Endothelial cell (in vitro differentiated cells): ENCODE results near the gene LRTM2. TPM values are rescaled to one million over a fixed set of nuclear protein-coding genes. Genes with fewer than 3 reads are reported as not detected.

Experiments used
- DNase-seq: peaks from one replicate; pipeline ENCODE4 v3.0.0; 2021; ENCODE audit warnings: low spot score
- H3K27ac Mint-ChIP-seq: one replicate; pipeline ENCODE4 v1.8.0; 2021; ENCODE audit warnings: mixed read lengths, inconsistent platforms; ENCODE audit not compliant: unreplicated experiment
- H3K27me3 Mint-ChIP-seq: one replicate; pipeline ENCODE4 v1.8.0; 2021; ENCODE audit warnings: mild to moderate bottlenecking, moderate library complexity, mixed read lengths, inconsistent platforms; ENCODE audit not compliant: unreplicated experiment
- H3K36me3 Mint-ChIP-seq: one replicate; pipeline ENCODE4 v1.8.0; 2021; ENCODE audit warnings: mild to moderate bottlenecking, low read depth, mixed read lengths, inconsistent platforms; ENCODE audit not compliant: unreplicated experiment
- H3K4me1 Mint-ChIP-seq: one replicate; pipeline ENCODE4 v1.8.0; 2021; ENCODE audit warnings: mild to moderate bottlenecking, mixed read lengths, inconsistent platforms; ENCODE audit not compliant: unreplicated experiment
- H3K4me3 Mint-ChIP-seq: one replicate; pipeline ENCODE4 v1.8.0; 2021; ENCODE audit warnings: mild to moderate bottlenecking, mixed read lengths, inconsistent platforms; ENCODE audit not compliant: unreplicated experiment
- H3K9me3 Mint-ChIP-seq: one replicate; pipeline ENCODE4 v1.8.0; 2021; ENCODE audit warnings: mixed read lengths, inconsistent platforms; ENCODE audit not compliant: unreplicated experiment
- CTCF ChIP-seq: fragments of 200-600 bp; sonication (generic); IDR thresholded peaks from one replicate; pipeline ENCODE4 v1.5.0; 2021; ENCODE audit warnings: antibody characterized with exemption; ENCODE audit not compliant: unreplicated experiment
- total RNA-seq: library from RNA; stranded (reverse); fragmentation: NEBNext Ultra II Directional; extraction: Animal tissue kit (Norgen Biotek cat#: 25700); gene quantifications from one replicate; pipeline ENCODE4 v1.2.1, GENCODE V29; 2021; ENCODE audit not compliant: unreplicated experiment

Gene LRTM2
- total RNA-seq, 1 donor from 2014 or later: not detected

DNA sequence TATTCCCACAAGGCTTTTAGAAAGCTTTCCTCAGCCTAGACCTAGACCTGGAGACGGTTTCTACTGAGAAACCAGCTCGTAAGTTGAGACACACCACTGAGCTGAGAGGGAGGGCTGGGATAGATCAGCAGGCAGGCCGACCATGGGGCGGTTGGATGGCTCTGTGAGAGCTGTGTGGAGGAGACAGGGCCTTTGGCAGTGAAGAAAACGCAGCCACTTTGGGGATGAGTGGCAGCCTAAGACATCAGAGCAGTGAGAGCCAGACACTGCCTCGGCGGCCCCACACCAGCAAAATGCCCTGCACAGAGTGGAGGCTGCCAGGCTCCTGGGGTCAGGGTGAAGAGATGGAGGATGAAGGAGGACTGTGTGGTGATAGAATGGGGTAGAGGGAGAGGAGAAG is 52.1 kb downstream of the LRTM2 start:
- Mint-ChIP-seq H3K4me1 (no peaks in the 10 kb centered on the region), H3K27ac (no peak overlapping the region), H3K9me3 (no peaks in the 10 kb centered on the region), H3K36me3 (peaks cover 3% of the 10 kb centered on the region), H3K4me3 (no peak overlapping the region), H3K27me3 (peaks cover 6% of the 10 kb centered on the region)
- no peak for DNase-seq
- TF ChIP-seq CTCF: no peak

GRCh38 chr12:1873531-1874510 is 53.5 kb downstream of the LRTM2 start:
- no peak for TF ChIP-seq CTCF
- Mint-ChIP-seq H3K9me3 (no peaks in the 10 kb centered on the region), H3K4me1 (no peaks in the 10 kb centered on the region), H3K36me3 (peaks cover 3% of the 10 kb centered on the region), H3K27ac (no peak overlapping the region), H3K27me3 (peaks cover 10% of the 10 kb centered on the region), H3K4me3 (no peak overlapping the region)
- DNase-seq: no peak

DNA sequence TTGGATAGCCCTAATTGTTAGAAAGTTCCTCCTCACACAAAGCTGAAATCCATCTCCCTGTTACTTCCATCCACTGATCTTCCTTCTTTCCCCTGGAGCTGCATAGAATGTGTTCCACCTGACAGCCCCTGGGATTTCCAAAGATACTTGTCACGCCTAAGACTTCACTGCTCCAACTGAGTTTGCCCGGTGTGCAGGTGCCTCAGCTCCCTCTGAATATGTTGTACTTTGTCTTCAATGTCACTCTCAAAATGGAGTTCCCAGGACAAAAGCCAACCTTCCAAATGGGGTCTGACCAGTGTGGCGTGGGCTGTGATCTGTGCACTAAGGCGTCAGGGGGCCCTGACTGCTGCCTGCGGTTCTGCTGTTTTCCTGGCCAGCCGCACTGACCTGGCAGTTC is 55.2 kb downstream of the LRTM2 start:
- no peaks in the 10 kb centered on the region for H3K9me3 Mint-ChIP-seq
- peaks cover 3% of the 10 kb centered on the region for H3K36me3 Mint-ChIP-seq
- peaks cover 7% of the 10 kb centered on the region for H3K27me3 Mint-ChIP-seq
- no peak overlapping the region for H3K27ac Mint-ChIP-seq
- TF ChIP-seq CTCF: no peak
- H3K4me1 Mint-ChIP-seq: no peaks in the 10 kb centered on the region
- DNase-seq: no peak
- no peak overlapping the region for H3K4me3 Mint-ChIP-seq

DNA sequence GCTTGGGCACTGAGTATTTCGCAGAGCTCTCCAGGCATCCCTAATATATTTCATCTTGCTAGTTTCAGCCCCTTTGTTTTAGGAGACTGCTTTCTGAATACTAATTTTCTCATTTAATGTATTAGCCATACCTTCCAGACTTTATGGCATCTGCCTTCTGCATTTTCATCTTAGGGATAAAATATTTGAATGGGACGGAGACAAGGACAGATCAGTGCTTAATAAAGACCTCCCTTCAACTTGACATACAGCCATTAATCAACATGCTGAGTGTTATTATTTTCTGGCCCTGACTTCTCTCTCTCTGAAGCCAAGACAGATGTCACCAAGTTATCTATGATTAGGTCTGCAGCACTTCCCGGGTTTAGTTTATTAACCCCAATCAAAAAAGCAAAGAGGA is 55.7 kb downstream of the LRTM2 start:
- no peak for DNase-seq
- Mint-ChIP-seq H3K9me3 (no peaks in the 10 kb centered on the region), H3K27ac (no peak overlapping the region), H3K4me3 (no peak overlapping the region), H3K36me3 (peaks cover 3% of the 10 kb centered on the region), H3K4me1 (no peaks in the 10 kb centered on the region), H3K27me3 (peaks cover 7% of the 10 kb centered on the region)
- TF ChIP-seq CTCF: no peak
